NB4 (cell line): ENCODE measurements around the gene SH3PXD2A.

Experiments
- TF ChIP-seq, protein P1 (sequence below): IDR thresholded peaks from one replicate; pipeline ENCODE4 v1.5.1; 2012; ENCODE audit warnings: low read depth, low read length
- TF ChIP-seq, protein P2 (sequence below): IDR thresholded peaks from 2 replicates; pipeline ENCODE4 v1.6.1; 2011; ENCODE audit warnings: low read depth, low read length

DNA sequence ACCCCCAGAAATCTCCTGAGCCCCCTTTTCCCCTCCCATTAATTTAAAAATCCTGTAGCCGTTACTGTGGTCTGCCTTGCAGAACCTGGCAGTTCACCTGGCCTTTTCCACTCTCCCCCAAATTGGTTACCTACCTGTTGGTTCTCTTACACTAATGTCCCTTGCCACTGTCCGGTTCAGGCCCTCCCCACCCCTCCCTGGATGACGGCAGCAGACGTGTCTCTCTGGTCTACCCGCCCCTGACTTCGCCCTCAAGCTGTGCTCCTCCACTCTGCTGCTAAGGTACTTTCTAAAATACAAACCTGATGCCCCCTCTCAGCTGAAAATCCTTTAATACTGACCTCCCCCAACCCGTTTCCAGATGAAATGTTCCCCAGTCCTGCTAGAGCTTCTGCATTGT is 15.6 kb upstream of the SH3PXD2A start:
- TF ChIP-seq, protein P1, sequence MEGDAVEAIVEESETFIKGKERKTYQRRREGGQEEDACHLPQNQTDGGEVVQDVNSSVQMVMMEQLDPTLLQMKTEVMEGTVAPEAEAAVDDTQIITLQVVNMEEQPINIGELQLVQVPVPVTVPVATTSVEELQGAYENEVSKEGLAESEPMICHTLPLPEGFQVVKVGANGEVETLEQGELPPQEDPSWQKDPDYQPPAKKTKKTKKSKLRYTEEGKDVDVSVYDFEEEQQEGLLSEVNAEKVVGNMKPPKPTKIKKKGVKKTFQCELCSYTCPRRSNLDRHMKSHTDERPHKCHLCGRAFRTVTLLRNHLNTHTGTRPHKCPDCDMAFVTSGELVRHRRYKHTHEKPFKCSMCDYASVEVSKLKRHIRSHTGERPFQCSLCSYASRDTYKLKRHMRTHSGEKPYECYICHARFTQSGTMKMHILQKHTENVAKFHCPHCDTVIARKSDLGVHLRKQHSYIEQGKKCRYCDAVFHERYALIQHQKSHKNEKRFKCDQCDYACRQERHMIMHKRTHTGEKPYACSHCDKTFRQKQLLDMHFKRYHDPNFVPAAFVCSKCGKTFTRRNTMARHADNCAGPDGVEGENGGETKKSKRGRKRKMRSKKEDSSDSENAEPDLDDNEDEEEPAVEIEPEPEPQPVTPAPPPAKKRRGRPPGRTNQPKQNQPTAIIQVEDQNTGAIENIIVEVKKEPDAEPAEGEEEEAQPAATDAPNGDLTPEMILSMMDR: no peak
- TF ChIP-seq, protein P2, sequence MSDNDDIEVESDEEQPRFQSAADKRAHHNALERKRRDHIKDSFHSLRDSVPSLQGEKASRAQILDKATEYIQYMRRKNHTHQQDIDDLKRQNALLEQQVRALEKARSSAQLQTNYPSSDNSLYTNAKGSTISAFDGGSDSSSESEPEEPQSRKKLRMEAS: no peak
